ENCODE data around the gene IL17RB. TPM values are rescaled to one million over a fixed set of nuclear protein-coding genes. Genes with fewer than 3 reads are reported as not detected.

Gene IL17RB
- total RNA-seq, 1 donor from 2014 or later: 0.16 TPM

GRCh38 chr3:53887446-53887845, 41.1 kb downstream of the IL17RB start:
- no peaks in the 10 kb centered on the region for H3K36me3 Mint-ChIP-seq (ENCODE audit: low read depth, unreplicated experiment)
- TF ChIP-seq EZH2 (IDR thresholded peaks at IDR 0.05; ENCODE audit: insufficient read depth, low read length) (no peak), CTCF (IDR thresholded peaks at IDR 0.05; ENCODE audit: insufficient read depth, low read depth, low read length) (no peak)
- H3K27me3 Mint-ChIP-seq (ENCODE audit: low read depth, unreplicated experiment): no peaks in the 10 kb centered on the region
- H3K79me2 ChIP-seq (ENCODE audit: insufficient read depth, low read length): peaks cover 47% of the 10 kb centered on the region
- H3K9ac ChIP-seq (ENCODE audit: low read length): no peak overlapping the region
- peaks cover 16% of the 10 kb centered on the region for H3K36me3 ChIP-seq (ENCODE audit: insufficient read depth, low read length)
- H3K27me3 ChIP-seq (ENCODE audit: insufficient read depth, low read length): no peaks in the 10 kb centered on the region
- H2AFZ ChIP-seq (ENCODE audit: low read depth, low read length): no peak overlapping the region
- DNase-seq (ENCODE audit: low read depth) (no peak), FAIRE-seq (no peak)
- no peak overlapping the region for H3K4me2 ChIP-seq (ENCODE audit: low read length)
- peaks cover 14% of the 10 kb centered on the region for H3K4me1 Mint-ChIP-seq (ENCODE audit: low read depth, unreplicated experiment)
- H3K27ac Mint-ChIP-seq (ENCODE audit: unreplicated experiment): no peak overlapping the region
- no peak overlapping the region for H3K4me3 Mint-ChIP-seq (ENCODE audit: unreplicated experiment)
- H3K27ac ChIP-seq (ENCODE audit: low read depth, low read length): no peak overlapping the region
- H4K20me1 ChIP-seq (ENCODE audit: insufficient read depth, low read length): peaks cover 30% of the 10 kb centered on the region
- H3K4me1 ChIP-seq (ENCODE audit: insufficient read depth, low read length): peaks cover 13% of the 10 kb centered on the region
- no peaks in the 10 kb centered on the region for H3K9me3 ChIP-seq (ENCODE audit: insufficient read depth, low read depth, low read length)
- no peaks in the 10 kb centered on the region for H3K9me3 Mint-ChIP-seq (ENCODE audit: unreplicated experiment)
- H3K4me3 ChIP-seq (ENCODE audit: insufficient read depth, low read depth, low read length): no peak overlapping the region

GRCh38 chr3:53888232-53888631, 41.9 kb downstream of the IL17RB start:
- FAIRE-seq (no peak), DNase-seq (ENCODE audit: low read depth) (no peak)
- Histone ChIP-seq H3K4me1 (ENCODE audit: insufficient read depth, low read length) (peaks cover 14% of the 10 kb centered on the region), H2AFZ (ENCODE audit: low read depth, low read length) (no peak overlapping the region), H3K9me3 (ENCODE audit: insufficient read depth, low read depth, low read length) (no peaks in the 10 kb centered on the region), H3K4me3 (ENCODE audit: insufficient read depth, low read depth, low read length) (no peak overlapping the region), H3K27ac (ENCODE audit: low read depth, low read length) (no peak overlapping the region), H3K36me3 (ENCODE audit: insufficient read depth, low read length) (peaks cover 13% of the 10 kb centered on the region), H4K20me1 (ENCODE audit: insufficient read depth, low read length) (peaks cover 30% of the 10 kb centered on the region), H3K4me2 (ENCODE audit: low read length) (no peak overlapping the region), H3K27me3 (ENCODE audit: insufficient read depth, low read length) (no peaks in the 10 kb centered on the region), H3K79me2 (ENCODE audit: insufficient read depth, low read length) (peaks cover 47% of the 10 kb centered on the region), H3K9ac (ENCODE audit: low read length) (no peak overlapping the region)
- H3K9me3 Mint-ChIP-seq (ENCODE audit: unreplicated experiment): no peaks in the 10 kb centered on the region
- no peaks in the 10 kb centered on the region for H3K27me3 Mint-ChIP-seq (ENCODE audit: low read depth, unreplicated experiment)
- no peak overlapping the region for H3K27ac Mint-ChIP-seq (ENCODE audit: unreplicated experiment)
- TF ChIP-seq EZH2 (IDR thresholded peaks at IDR 0.05; ENCODE audit: insufficient read depth, low read length): no peak
- TF ChIP-seq CTCF (IDR thresholded peaks at IDR 0.05; ENCODE audit: insufficient read depth, low read depth, low read length): no peak
- H3K36me3 Mint-ChIP-seq (ENCODE audit: low read depth, unreplicated experiment): no peaks in the 10 kb centered on the region
- H3K4me3 Mint-ChIP-seq (ENCODE audit: unreplicated experiment): no peak overlapping the region
- H3K4me1 Mint-ChIP-seq (ENCODE audit: low read depth, unreplicated experiment): peaks cover 16% of the 10 kb centered on the region

GRCh38 chr3:53890726-53891475, 44.5 kb downstream of the IL17RB start:
- Mint-ChIP-seq H3K4me3 (ENCODE audit: unreplicated experiment) (peak overlapping the region; percentile 94), H3K36me3 (ENCODE audit: low read depth, unreplicated experiment) (no peaks in the 10 kb centered on the region), H3K27me3 (ENCODE audit: low read depth, unreplicated experiment) (no peaks in the 10 kb centered on the region), H3K27ac (ENCODE audit: unreplicated experiment) (peak overlapping the region; percentile 99), H3K4me1 (ENCODE audit: low read depth, unreplicated experiment) (peaks cover 13% of the 10 kb centered on the region), H3K9me3 (ENCODE audit: unreplicated experiment) (no peaks in the 10 kb centered on the region)
- Histone ChIP-seq H3K4me3 (ENCODE audit: insufficient read depth, low read depth, low read length) (peak overlapping the region; percentile 92), H4K20me1 (ENCODE audit: insufficient read depth, low read length) (peaks cover 30% of the 10 kb centered on the region), H3K27ac (ENCODE audit: low read depth, low read length) (peak overlapping the region; percentile 95), H3K4me1 (ENCODE audit: insufficient read depth, low read length) (peaks cover 14% of the 10 kb centered on the region), H2AFZ (ENCODE audit: low read depth, low read length) (peak overlapping the region; percentile 76), H3K9ac (ENCODE audit: low read length) (peak overlapping the region; percentile 95), H3K79me2 (ENCODE audit: insufficient read depth, low read length) (peaks cover 47% of the 10 kb centered on the region), H3K4me2 (ENCODE audit: low read length) (peak overlapping the region; percentile 86), H3K36me3 (ENCODE audit: insufficient read depth, low read length) (peaks cover 5% of the 10 kb centered on the region), H3K27me3 (ENCODE audit: insufficient read depth, low read length) (peaks cover 12% of the 10 kb centered on the region), H3K9me3 (ENCODE audit: insufficient read depth, low read depth, low read length) (no peaks in the 10 kb centered on the region)
- TF ChIP-seq EZH2 (IDR thresholded peaks at IDR 0.05; ENCODE audit: insufficient read depth, low read length) (no peak), CTCF (IDR thresholded peaks at IDR 0.05; ENCODE audit: insufficient read depth, low read depth, low read length) (no peak)
- FAIRE-seq (no peak), DNase-seq (ENCODE audit: low read depth) (peak; percentile 60)

Data from astrocyte (in vitro differentiated cells and primary cell).